ENCODE measurements around the gene RAB3B.
A peak's percentile ranks its signal among the peaks of the same experiment; 100 is the strongest.
"Not testable (repeated sequence)": the region's sequence is repeated elsewhere in the genome, so short reads cannot be mapped to it uniquely, and the experiment has no call there.

The RAB3B gene

DNA sequence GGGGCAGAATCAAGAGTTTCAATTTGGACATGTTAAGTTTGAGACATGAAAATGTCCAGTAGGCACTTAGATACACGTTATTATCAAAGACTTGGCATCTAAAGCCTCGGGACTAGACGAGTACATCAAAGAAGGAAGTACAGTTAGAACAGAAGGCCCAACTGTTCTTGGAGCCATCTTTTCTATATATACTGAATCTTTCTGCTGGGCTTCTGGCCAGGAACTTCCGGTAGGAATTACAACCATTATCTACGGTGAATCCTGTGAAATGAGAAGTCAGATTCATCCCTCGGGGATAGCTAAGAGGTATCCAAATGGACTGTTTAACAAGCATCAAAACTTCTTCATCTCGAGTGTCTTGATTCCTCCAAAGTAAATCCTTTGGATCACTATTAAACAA is 77.6 kb downstream of the RAB3B start:
- DNase-seq: no peak

GRCh38 chr1:51910221-51911000 is 80.1 kb downstream of the RAB3B start:
- DNase-seq: no peak

- DNase-seq: no peak
Observed at GRCh38 chr1:51908499-51908898, 82.0 kb downstream of the RAB3B start.

DNA sequence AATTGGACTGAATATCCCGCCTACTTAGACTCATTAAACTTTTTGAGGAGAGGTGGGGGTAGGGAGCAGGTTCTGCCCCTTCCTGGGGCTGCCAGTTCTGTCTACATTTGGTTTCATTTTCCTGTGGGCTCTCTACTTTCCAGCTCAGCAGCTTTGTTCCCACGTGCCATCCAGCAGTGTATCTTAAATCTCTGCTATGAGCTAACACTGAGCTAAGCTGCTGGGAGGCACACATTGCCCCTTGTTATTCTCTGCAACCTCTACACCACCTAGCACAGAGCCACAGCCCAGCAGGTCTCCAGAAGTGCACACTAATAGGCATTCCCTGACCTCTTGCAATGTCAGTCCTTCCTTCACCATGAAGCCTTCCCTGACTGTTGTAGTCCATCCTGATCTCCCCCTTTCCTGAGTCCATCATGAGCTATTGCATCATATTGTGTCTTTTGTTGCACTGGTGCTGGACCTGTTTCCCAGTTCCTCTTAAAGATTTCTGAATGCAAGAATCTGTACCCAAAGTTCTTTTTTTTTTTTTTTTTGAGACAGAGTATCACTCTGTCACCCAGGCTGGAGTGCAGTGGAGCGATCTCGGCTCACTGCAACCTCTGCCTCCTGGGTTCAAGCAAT is 83.3 kb downstream of the RAB3B start:
- DNase-seq: no peak

DNA sequence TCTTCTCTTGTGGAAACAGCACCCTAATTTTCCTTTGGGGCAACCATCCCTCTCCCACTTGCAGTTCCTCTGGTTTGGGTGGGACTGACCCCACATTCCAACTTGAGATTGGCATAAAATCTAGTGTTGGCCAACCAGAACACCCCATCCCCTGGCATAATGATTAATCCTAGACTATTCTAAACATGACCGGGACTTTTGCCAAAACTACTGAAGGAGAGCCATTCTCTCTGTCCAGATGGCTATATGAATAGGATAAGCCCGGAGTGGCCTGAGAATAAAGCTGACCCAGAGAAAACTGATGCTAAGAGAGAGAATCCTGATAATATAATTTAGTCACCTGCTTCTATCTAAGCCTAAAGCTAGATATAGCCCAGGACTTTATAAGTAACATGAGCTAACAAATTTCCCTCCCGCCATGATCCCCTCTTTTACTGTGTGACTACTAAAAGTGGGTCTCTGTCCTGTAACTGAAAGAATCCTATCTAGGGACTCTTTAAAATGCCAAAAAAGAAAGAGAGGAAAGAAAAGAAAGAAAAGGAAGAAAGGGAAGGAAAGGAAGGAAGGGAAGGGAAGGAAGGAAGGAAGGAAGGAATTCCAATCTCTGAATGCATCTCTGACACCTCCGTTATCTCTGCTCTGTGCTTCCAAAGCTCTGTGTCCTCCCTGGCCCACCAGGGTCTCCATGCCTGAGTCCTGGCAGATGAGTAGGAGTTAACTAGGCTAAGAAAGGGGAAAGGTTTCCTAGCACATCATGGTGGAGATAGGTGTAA is 84.0 kb downstream of the RAB3B start:
- DNase-seq: no peak

GRCh38 chr1:51902456-51902855 is 88.0 kb downstream of the RAB3B start:
- no peak for DNase-seq

GRCh38 chr1:51901151-51901550 is 89.3 kb downstream of the RAB3B start:
- DNase-seq: no peak

GRCh38 chr1:51899022-51899421 is 91.5 kb downstream of the RAB3B start:
- DNase-seq: no peak

- DNase-seq: no peak
Observed at GRCh38 chr1:51898090-51898734, 92.3 kb downstream of the RAB3B start.

DNA sequence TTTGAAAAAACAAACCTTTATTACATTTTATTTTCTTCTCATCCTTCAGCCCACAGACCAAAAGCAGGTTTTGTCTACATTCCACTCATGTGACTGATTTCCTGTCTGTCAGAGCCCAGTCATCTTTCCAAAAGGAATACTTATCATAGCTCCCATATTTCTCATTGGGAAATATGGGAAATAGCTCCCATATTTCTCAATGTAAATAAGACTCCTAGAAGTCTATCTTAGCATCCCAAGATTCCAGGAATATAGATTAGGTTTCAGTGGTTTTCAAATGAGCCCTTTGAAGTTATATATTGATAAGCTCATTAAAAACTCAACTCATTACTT is 92.8 kb downstream of the RAB3B start:
- DNase-seq: no peak

DNA sequence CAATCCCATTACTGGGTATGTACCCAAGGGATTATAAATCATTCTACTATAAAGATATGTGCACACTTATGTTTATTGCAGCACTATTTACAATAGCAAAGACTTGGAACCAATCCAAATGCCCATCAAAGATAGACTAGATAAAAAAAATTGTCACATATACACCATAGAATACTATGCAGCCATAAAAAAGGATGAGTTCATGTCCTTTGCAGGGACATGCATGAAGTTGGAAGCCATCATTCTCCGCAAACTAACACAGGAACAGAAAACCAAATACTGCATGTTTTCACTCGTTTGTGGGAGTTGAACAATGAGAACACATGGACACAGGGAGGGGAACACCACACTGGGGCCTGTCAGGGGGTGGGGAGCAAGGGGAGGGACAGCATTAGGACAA is 95.8 kb downstream of the RAB3B start:
- DNase-seq: not testable (repeated sequence)

GRCh38 chr1:51878616-51879336 is 111.7 kb downstream of the RAB3B start, which contains the start of gene NRDC:
TSS of gene NRDC (minus strand) at chr1:51878727. CDS start at chr1:51878615, 112 bp downstream.
- peak; percentile 100 for DNase-seq

DNA sequence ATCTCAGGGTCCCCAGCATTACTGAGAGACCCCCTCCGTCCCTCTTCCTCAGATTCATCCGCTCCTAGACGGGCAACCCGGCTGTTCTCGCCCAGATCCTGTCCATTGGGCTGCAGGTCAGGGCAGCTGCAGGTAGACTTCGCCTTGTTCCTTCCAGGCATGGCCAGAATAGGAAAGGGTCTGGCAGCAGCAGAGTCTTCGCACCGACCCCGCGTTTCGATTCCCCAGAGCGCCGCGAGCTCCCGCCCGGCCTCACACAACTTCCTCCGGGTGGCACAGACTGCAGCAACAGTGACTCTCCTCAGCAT is 112.2 kb downstream of the RAB3B start:
- DNase-seq: no peak

GRCh38 chr1:51877434-51878307 is 112.8 kb downstream of the RAB3B start:
- no peak for DNase-seq

DNA sequence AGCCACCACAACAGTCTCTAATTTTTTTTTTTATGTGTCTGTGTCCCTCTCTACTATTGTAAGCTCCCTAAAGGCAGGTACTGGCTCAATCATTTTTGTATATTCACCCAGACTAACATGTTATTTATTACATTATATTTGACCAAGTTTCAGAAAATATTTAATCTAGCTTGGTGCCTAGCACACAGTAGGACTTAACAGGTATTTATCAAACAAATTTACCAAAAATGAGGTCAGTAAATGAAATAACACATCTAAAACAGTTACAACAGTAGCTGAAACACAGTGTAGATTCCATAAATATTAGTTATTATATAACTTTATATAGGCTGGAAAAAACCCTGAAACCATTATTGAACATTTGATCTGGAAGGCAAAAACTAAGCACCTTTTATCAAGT is 114.7 kb downstream of the RAB3B start:
- DNase-seq: no peak

DNA sequence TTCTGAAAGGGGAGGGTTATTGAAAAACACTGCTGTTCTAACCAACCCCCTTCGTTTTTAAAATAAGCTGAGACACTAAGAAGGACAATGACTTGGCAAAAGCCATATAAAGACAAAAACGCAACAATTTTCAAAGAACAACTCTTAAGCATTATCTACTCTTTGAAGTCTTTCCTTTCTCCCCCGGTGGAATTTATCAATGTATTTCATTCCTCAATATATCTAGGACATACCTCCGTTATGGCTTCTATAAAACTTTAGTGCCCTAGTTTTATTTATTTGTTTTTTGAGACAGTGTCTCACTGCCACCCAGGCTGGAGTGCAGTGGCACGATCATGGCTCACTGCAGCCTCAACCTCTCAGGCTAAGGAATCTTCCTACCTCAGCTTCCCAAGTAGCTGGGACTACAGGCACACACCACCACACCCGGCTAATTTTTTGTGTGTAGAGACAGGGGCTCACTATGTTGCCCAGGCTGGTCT is 115.2 kb downstream of the RAB3B start:
- DNase-seq: no peak

- not testable (repeated sequence) for DNase-seq
Observed at GRCh38 chr1:51873270-51873669, 117.2 kb downstream of the RAB3B start.

DNA sequence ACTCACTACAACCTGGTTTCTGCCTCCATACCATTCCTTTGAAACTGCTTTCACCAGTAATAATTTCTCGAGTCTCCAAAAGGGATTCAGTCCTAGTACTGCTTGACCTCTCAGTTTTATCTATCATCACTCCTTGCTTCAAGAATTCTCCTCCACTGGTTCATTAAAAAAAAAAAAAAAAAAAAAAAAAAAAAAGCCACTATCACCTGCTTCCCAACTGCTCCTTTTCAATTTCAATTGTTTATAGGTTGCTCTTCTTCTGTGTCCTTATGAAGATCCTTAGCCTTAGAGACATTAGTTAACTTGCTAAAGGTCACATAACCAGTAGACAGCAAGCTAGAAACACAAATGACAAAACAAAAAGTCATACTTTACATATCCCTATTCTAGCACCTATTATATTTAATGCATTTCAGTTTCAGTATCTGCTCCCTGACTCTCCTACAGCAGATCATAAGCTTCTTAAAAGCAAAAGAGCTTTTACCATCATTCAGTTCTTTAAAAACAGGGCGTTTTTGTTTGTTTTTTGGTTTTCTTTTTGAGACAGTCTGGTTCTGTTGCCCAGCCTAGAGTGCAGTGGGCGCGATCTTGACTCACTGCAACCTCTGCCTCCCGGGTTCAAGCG is 119.0 kb downstream of the RAB3B start:
- no peak for DNase-seq

DNA sequence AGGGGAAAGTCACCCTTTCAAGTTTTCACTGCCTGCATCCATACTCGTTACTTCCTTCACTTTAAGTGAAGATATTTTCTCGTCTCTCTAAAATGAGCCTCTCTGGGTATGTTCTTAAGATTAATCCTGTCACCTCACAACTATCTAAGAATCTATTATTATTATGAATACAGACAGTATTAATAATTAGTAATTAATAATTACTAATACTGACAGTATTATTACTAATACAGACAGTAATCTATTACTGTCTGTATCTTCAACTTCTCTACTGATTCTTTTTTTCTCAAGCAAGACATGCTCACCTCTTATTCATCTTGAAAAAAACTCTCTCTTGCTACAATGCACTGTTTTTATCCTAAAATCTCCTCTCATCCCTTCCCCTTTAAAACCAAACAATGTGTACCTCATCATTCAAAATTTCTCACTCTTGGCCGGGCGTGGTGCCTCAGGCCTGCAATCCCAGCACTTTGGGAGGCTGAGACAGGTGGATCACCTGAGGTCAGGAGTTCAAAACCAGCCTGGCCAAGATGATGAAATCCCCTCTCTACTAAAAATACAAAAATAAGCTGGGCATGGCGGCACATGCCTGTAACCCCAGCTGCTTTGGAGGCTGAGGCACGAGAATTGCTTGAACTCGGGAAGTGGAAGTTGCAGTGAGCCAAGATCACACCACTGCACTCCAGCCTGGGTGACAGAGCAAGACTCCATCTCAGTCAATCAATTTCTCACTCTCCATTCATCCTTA is 119.7 kb downstream of the RAB3B start:
- no peak for DNase-seq

GRCh38 chr1:51867479-51868232 is 122.8 kb downstream of the RAB3B start:
- DNase-seq: no peak

Measured in right hindlimb (tissue), 1 donor.